SW480 (cell line): ENCODE measurements around the gene DNAH1.

Source experiments
- DNase-seq: peaks from one replicate; pipeline ENCODE4 v3.0.0-alpha.2; 2016; ENCODE audit warnings: low spot score

Gene DNAH1

DNA sequence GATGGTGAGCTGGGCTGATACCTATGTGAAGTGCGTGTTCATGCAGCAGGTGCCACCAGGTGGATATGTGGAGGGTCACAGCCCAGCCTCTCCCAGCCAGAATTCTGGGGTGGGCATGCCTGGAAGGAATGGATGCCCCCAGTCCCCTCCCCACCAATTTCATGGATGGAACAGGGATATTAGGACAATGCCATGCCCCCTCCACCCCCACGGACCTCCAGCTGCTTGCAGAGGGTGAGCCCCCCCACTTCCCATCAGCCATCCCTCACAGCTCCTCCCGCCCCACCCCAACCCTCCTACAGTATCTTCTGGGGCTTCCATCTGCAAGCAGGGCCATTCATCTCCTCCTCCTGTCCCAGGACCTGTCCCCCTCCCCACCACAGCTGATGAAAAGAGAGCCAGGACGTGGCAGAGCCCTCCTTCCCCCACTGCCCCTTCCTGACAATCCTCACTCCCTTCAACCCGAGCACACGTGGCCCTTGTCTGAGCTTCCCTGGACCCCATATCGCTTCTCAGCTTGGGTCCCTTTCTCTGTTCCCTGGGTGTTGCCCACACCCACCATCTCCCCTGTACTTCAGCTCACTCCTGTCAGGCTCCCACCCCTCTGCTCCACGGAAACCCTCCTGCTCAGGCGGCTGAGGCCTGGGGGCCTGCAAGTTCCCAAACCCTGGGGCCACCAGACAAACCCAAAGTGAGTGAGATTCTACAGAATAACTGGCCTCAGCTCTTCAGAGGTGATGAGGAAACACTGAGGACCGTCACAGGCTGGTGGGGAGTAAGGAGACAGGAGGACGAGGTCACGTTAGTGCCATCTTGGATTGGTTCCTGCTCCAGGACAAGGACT, 131.6 kb downstream of the DNAH1 start:
- no peak for DNase-seq
